Activated CD8-positive, alpha-beta memory T cell treated with anti-CD3 and anti-CD28 coated beads, Interleukin-2, amount 10 ng/mL, durations not matched to agents 7 days and 5 days (primary cell): ENCODE results near the gene RAB3IL1. TPM values are rescaled to one million over a fixed set of nuclear protein-coding genes. Genes with fewer than 3 reads are reported as not detected.
A peak's percentile ranks its signal among the peaks of the same experiment; 100 is the strongest.

Experiments
- ATAC-seq: fragments of 150-1000 bp; cut with Tn5 transposase; one replicate; pipeline ENCODE4 v1.10.0; 2021; ENCODE audit warnings: moderate library complexity
- CTCF ChIA-PET: fragments of 350-600 bp; sonication (Branson Sonifier 250); formaldehyde crosslinking; loops from one replicate; lab custom pipeline; 2021; ENCODE audit warnings: antibody characterized with exemption; lab: Charles Lee
- DNase-seq: peaks from one replicate; pipeline ENCODE4 v3.0.0-alpha.2; 2020
- H3K27ac Mint-ChIP-seq: one replicate; pipeline ENCODE4 v1.8.0; 2021; ENCODE audit warnings: mild to moderate bottlenecking, mixed read lengths
- H3K27me3 Mint-ChIP-seq: one replicate; pipeline ENCODE4 v1.8.0; 2021; ENCODE audit warnings: mixed read lengths
- H3K36me3 Mint-ChIP-seq: one replicate; pipeline ENCODE4 v1.8.0; 2021; ENCODE audit warnings: mild to moderate bottlenecking, mixed read lengths
- H3K4me1 Mint-ChIP-seq: one replicate; pipeline ENCODE4 v1.8.0; 2021; ENCODE audit warnings: mixed read lengths
- H3K4me3 Mint-ChIP-seq: one replicate; pipeline ENCODE4 v1.8.0; 2021; ENCODE audit warnings: mild to moderate bottlenecking, moderate library complexity, mixed read lengths
- H3K9me3 Mint-ChIP-seq: one replicate; pipeline ENCODE4 v1.8.0; 2022; ENCODE audit warnings: low read depth, mixed read lengths
- total RNA-seq, 2 experiments: library from RNA; stranded (reverse); gene quantifications; one replicate each; pipeline ENCODE4 v1.2.3, GENCODE V29; 2021

RAB3IL1 gene
- total RNA-seq, 2 experiments from 2014 or later = not detected

DNA sequence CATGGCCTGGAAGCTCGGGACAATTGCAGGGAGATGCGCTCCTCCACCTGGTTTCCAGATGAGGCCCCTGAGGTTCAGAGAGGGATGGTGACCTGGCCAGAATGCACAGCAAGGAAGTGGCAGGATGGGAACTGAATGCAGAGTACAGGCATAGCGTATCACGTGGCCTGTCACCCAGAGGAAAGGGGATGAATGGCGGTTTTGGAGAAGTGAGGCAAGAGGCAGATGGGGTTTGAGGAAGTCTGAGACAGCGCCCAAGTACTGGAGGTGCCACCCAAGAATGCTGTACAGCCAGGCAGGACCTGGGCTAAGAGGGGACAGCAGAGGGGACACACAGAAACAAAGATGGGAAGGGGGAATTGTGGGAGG lies 4.9 kb downstream of the RAB3IL1 start:
- Mint-ChIP-seq H3K27me3 (peaks cover 20% of the 10 kb centered on the region), H3K27ac (no peak overlapping the region), H3K9me3 (no peaks in the 10 kb centered on the region), H3K4me1 (peaks cover 1% of the 10 kb centered on the region), H3K4me3 (no peak overlapping the region), H3K36me3 (no peaks in the 10 kb centered on the region)
- CTCF ChIA-PET = no interaction called here
- ATAC-seq (no peak), DNase-seq (no peak)

- H3K4me1 Mint-ChIP-seq = peaks cover under 1% of the 10 kb centered on the region
- DNase-seq (no peak), ATAC-seq (no peak)
- no peak overlapping the region for H3K27ac Mint-ChIP-seq
- H3K36me3 Mint-ChIP-seq = no peaks in the 10 kb centered on the region
- peaks cover 18% of the 10 kb centered on the region for H3K27me3 Mint-ChIP-seq
- H3K9me3 Mint-ChIP-seq = no peaks in the 10 kb centered on the region
- CTCF ChIA-PET = no interaction called here
- H3K4me3 Mint-ChIP-seq = no peak overlapping the region
Measured at GRCh38 chr11:61911701-61912529, 5.5 kb downstream of the RAB3IL1 start.

DNA sequence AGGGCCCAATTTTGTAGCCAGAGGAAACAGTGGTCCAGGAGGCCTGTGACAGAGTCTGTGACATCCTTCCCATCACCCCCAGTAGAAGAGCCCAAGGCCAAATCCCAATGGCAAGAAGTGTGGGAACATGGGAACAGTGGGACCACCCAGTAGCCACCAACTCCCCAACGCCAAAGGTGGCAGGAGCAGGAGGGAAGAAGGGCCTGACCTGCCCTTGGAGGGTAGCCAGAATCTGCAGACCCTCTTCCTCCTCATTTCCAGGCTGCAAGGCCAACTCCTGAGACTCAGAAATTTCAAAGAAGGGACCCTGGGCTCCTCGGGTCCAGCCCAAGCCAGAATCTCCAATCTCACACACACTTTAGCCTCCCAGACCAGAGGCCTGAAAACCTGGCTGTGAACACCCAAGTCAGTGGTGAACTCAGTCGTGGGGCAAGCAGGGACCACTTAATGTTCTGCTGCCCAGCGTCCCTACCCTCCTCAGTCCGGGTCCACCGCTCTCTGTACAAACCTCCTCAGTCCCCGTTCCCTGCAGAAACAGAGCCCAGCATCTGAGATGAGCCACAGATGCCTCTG lies 6.2 kb downstream of the RAB3IL1 start:
- Mint-ChIP-seq H3K4me1 (no peaks in the 10 kb centered on the region), H3K27ac (no peak overlapping the region), H3K9me3 (no peaks in the 10 kb centered on the region), H3K36me3 (no peaks in the 10 kb centered on the region), H3K4me3 (no peak overlapping the region), H3K27me3 (peaks cover 13% of the 10 kb centered on the region)
- DNase-seq (no peak), ATAC-seq (no peak)
- CTCF ChIA-PET = no interaction called here

DNA sequence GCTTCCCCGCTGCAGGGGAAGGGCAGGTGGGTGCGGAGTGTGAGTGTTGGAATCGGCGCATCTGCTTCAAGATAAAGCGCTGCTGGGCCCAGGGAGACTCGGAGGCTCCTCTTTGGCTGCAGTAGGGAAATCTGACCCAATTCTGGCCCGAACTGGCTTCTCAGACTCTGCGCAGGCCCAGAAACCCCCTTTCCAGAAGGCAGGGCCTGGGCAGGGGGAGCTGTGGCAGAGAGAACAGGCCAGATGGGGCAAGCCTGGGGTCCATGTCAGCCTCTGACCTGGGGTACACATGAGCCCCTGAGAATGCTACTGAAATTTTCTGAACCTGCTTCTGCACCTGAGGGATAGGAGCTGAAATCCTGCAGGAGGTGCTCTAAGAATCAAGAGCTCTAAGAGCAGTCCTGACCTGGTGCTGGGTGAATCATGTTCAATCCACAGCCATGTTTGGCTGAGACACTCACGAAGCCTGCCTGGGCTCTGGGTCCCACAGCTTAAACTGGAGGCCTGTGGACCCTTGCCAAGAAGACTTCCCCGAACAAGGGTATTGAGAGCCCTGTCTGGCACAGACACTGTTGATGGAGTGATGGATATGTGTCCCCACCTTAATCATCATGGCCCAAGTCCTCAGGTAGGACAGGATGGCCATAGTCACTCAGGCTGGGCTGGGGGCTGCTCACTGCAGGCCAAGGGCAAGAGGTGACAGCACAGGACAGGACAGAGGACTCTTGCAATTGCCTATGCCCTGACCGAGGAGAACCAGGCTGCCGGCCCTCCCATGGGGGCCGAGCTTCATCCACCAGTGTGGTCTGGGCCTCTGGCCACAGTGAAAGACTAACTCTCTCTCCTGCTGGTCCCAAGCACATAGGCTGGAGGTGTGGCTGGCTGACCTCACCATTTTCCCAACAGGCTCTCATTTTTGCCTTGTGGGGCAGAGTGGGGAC lies 6.9 kb downstream of the RAB3IL1 start:
- Mint-ChIP-seq H3K9me3 (no peaks in the 10 kb centered on the region), H3K36me3 (no peaks in the 10 kb centered on the region), H3K4me1 (no peaks in the 10 kb centered on the region), H3K4me3 (no peak overlapping the region), H3K27ac (no peak overlapping the region), H3K27me3 (peaks cover 6% of the 10 kb centered on the region)
- DNase-seq (no peak), ATAC-seq (no peak)
- CTCF ChIA-PET = interaction anchor here (1.0 to 1.7 kb wide), 3 partner anchors 13 to 198 kb away, joined by 3 to 6 read pairs (median 3); no protein-coding TSS in a partner anchor

- CTCF ChIA-PET = interaction anchor here (1.7 to 2.8 kb wide), 4 partner anchors 10 to 199 kb away, joined by 5 to 14 read pairs (median 7); no protein-coding TSS in a partner anchor
- no peaks in the 10 kb centered on the region for H3K9me3 Mint-ChIP-seq
- H3K4me1 Mint-ChIP-seq = no peaks in the 10 kb centered on the region
- H3K4me3 Mint-ChIP-seq = no peak overlapping the region
- no peaks in the 10 kb centered on the region for H3K36me3 Mint-ChIP-seq
- no peak for DNase-seq
- no peak overlapping the region for H3K27ac Mint-ChIP-seq
- H3K27me3 Mint-ChIP-seq = peaks cover 2% of the 10 kb centered on the region
- no peak for ATAC-seq
Measured at GRCh38 chr11:61908730-61909316, 8.5 kb downstream of the RAB3IL1 start.

DNA sequence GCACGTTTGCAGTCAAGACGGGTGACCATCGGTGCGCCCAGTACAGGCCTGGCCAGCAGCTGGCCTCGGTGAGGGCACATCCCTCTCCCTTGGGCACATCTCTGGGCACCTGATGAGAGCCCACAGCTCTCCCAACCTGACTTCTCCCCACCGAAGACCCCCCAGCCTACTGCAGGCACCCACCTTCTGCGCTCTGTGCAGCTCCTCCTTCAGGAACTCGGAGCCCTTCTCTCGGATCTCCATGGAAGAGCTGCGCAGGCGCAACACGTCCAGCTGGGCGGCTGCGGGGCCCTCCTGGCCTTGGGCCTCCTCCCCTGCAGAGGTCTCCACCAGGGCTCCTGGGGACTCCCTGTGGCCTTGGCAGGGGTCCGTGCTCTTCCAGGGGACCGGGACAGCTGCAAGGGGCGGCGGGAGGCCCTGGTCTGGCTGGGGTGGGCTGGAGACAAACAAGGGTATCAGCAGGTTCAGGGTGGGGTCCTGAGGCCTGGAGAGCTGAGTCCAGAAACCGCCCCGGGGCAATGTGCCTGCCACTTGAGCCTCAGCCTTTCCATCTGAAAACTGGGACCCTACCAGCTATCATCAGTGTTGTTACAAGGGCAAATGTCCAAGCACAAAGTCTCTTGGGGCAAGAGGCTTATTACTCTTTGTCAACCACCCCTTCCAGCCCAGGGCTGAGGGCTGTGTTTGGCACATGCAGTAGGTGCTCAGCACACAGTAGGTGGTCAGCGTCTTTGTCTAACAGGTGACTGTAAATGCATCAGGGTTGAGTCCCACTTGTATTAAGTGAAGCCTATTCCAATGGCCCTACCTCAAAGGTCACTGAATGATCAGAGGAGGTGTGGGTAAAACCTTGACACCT lies 9.3 kb downstream of the RAB3IL1 start:
- no peaks in the 10 kb centered on the region for H3K9me3 Mint-ChIP-seq
- H3K27me3 Mint-ChIP-seq = peaks cover 3% of the 10 kb centered on the region
- H3K36me3 Mint-ChIP-seq = no peaks in the 10 kb centered on the region
- CTCF ChIA-PET = interaction anchor here (0.6 to 2.8 kb wide), 7 partner anchors 9 to 272 kb away, joined by 3 to 14 read pairs (median 3); no protein-coding TSS in a partner anchor
- H3K27ac Mint-ChIP-seq = no peak overlapping the region
- H3K4me3 Mint-ChIP-seq = no peak overlapping the region
- ATAC-seq (no peak), DNase-seq (no peak)
- H3K4me1 Mint-ChIP-seq = no peaks in the 10 kb centered on the region

GRCh38 chr11:61907282-61907681 lies 10.1 kb downstream of the RAB3IL1 start:
- no peak overlapping the region for H3K4me3 Mint-ChIP-seq
- no peak for ATAC-seq
- CTCF ChIA-PET = interaction anchor here (0.6 to 2.8 kb wide), 5 partner anchors 8 to 273 kb away, joined by 3 to 14 read pairs (median 3); no protein-coding TSS in a partner anchor
- H3K9me3 Mint-ChIP-seq = no peaks in the 10 kb centered on the region
- no peaks in the 10 kb centered on the region for H3K4me1 Mint-ChIP-seq
- peaks cover 3% of the 10 kb centered on the region for H3K27me3 Mint-ChIP-seq
- H3K27ac Mint-ChIP-seq = no peak overlapping the region
- H3K36me3 Mint-ChIP-seq = no peaks in the 10 kb centered on the region
- no peak for DNase-seq

- no peaks in the 10 kb centered on the region for H3K36me3 Mint-ChIP-seq
- DNase-seq (no peak), ATAC-seq (no peak)
- H3K9me3 Mint-ChIP-seq = no peaks in the 10 kb centered on the region
- H3K4me3 Mint-ChIP-seq = no peak overlapping the region
- no peaks in the 10 kb centered on the region for H3K4me1 Mint-ChIP-seq
- CTCF ChIA-PET = interaction anchor here (1.4 to 2.8 kb wide), 2 partner anchors 7 to 9 kb away, joined by 3 to 14 read pairs; no protein-coding TSS in a partner anchor
- no peak overlapping the region for H3K27ac Mint-ChIP-seq
- peaks cover 3% of the 10 kb centered on the region for H3K27me3 Mint-ChIP-seq
Measured at GRCh38 chr11:61906522-61906909, 10.8 kb downstream of the RAB3IL1 start.

DNA sequence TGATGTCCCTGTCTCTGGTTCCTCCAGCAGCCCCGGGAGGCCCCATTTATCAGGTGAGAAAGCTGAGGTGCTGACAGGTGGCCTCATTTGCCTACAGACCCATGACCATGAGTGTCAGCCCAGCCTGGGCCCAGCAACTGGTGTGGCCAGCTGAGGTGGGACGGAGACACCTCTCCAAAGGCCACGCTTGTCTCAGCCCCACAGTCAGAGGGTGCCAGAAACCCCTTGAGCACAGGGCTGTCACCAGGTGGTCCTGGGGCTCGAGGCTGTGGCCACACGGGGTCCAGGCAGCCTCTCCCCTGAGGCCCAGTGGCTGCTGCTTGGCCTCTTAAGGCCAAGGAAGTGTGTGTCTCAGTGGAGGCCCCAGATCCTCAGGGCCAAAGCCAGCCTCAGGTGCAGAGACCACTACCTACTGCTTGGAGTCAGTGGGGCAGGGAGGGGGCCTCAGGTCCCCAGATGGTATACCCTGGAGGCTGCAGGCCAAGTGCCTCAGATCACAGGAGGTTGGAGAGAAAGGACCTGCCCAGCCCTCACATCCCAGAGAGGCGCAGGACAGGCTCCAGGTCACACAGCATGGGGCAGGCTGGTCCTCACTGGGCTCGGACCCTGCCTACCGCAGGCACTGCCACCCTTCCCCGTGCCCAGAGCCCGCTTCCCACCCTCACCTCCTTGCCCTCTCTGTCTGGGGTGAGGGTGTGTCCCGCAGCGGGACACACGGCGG lies 11.4 kb downstream of the RAB3IL1 start:
- Mint-ChIP-seq H3K9me3 (no peaks in the 10 kb centered on the region), H3K4me1 (no peaks in the 10 kb centered on the region), H3K36me3 (no peaks in the 10 kb centered on the region), H3K27me3 (peaks cover 3% of the 10 kb centered on the region), H3K27ac (no peak overlapping the region), H3K4me3 (no peak overlapping the region)
- DNase-seq (no peak), ATAC-seq (no peak)
- CTCF ChIA-PET = interaction anchor here (1.4 to 11.1 kb wide), 3 partner anchors 8 to 177 kb away, joined by 3 to 260 read pairs (median 5); no protein-coding TSS in a partner anchor

GRCh38 chr11:61905067-61905696 lies 12.2 kb downstream of the RAB3IL1 start:
- CTCF ChIA-PET = interaction anchor here (1.9 to 11.4 kb wide), 3 partner anchors 9 to 178 kb away, joined by 5 to 260 read pairs (median 179); partner anchors contain the start of gene BEST1
- Mint-ChIP-seq H3K4me1 (no peaks in the 10 kb centered on the region), H3K4me3 (no peak overlapping the region)

GRCh38 chr11:61904539-61905048 lies 12.8 kb downstream of the RAB3IL1 start:
- H3K27ac Mint-ChIP-seq = no peak overlapping the region
- no peaks in the 10 kb centered on the region for H3K4me1 Mint-ChIP-seq
- peaks cover 3% of the 10 kb centered on the region for H3K27me3 Mint-ChIP-seq
- no peaks in the 10 kb centered on the region for H3K36me3 Mint-ChIP-seq
- H3K9me3 Mint-ChIP-seq = no peaks in the 10 kb centered on the region
- peak; percentile 30 for ATAC-seq
- CTCF ChIA-PET = interaction anchor here (1.9 to 11.4 kb wide), 4 partner anchors 8 to 204 kb away, joined by 5 to 260 read pairs (median 184); partner anchors contain the start of gene BEST1
- DNase-seq = no peak
- H3K4me3 Mint-ChIP-seq = no peak overlapping the region

More at GRCh38 chr11:61905067-61905696, 12.2 kb downstream of the RAB3IL1 start:
- DNase-seq (no peak), ATAC-seq (no peak)
- H3K27me3 Mint-ChIP-seq = peaks cover 3% of the 10 kb centered on the region
- H3K9me3 Mint-ChIP-seq = no peaks in the 10 kb centered on the region
- no peaks in the 10 kb centered on the region for H3K36me3 Mint-ChIP-seq
- no peak overlapping the region for H3K27ac Mint-ChIP-seq
